ACHN (cell line): ENCODE data around the gene BPNT1.
"Not testable (repeated sequence)": the region's sequence is repeated elsewhere in the genome, so short reads cannot be mapped to it uniquely, and the experiment has no call there.

ENCODE experiments used
- DNase-seq: peaks from one replicate; pipeline ENCODE4 v3.0.0-alpha.2; 2015
- in situ Hi-C: cut with HindIII; loops from 2 replicates; pipeline ENCODE4 v1.10.0; 2017; ENCODE audit warnings: low sequenced_read_pairs, low pct_ligation_motif_present, low pct_unique_long_range_greater_than_20kb

The BPNT1 gene, protein sequence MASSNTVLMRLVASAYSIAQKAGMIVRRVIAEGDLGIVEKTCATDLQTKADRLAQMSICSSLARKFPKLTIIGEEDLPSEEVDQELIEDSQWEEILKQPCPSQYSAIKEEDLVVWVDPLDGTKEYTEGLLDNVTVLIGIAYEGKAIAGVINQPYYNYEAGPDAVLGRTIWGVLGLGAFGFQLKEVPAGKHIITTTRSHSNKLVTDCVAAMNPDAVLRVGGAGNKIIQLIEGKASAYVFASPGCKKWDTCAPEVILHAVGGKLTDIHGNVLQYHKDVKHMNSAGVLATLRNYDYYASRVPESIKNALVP

DNA sequence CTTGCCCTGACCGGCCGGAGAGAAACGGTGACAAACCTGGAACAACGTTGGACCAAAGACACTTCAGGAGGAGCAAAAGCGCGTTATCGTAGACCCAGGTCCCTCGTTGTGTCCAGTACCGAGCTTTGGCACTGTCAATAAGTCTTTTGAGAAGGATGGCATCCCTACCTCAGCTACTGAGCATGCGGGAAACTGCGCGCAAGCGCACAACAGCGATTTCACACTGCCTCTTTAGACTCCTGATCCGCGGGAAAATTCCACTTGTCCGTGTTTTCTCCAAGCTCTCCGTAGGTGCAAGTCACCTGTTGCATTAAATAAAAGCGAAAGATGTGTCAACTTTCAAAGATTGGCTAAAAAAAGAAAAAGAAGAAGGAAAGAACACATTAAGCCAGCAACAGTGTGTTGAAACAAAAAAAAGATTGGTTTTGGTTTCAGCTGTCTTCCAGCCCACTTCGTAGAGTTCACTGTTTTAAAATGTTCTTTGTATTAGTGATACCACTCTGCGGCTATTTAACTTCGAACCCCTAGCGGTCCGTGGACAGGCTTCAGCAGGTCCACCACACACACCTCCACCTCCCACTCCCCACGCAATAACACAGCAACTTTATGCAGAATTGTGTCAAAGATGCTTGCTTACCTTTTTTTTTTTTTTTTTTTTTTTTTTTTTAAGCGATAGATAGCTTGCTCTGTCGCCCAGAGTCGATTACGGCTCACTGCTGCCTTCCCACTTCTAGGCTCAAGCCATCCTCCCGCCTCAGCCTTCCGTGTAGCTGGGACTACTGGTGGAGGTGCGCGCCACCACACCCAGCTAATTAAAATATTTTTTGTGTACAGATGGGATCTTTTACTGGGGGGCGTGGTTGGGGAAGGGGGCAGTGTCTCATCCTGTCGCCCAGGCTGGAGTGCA, at the start of gene BPNT1:
TSS of gene BPNT1 (minus strand) at position 139 of the 907 bp plus-strand sequence. CDS start 9,942 bp downstream, outside the sequence.
- in situ Hi-C loops, result no loop called here
- DNase-seq, result peak; percentile 97

- in situ Hi-C loops, result no loop called here
- no peak for DNase-seq
These were observed 47.6 kb upstream of the BPNT1 start for GRCh38 chr1:220137019-220137786.

- in situ Hi-C loops, result no loop called here
- DNase-seq, result no peak
These were observed 46.2 kb upstream of the BPNT1 start for GRCh38 chr1:220135755-220136154.

DNA sequence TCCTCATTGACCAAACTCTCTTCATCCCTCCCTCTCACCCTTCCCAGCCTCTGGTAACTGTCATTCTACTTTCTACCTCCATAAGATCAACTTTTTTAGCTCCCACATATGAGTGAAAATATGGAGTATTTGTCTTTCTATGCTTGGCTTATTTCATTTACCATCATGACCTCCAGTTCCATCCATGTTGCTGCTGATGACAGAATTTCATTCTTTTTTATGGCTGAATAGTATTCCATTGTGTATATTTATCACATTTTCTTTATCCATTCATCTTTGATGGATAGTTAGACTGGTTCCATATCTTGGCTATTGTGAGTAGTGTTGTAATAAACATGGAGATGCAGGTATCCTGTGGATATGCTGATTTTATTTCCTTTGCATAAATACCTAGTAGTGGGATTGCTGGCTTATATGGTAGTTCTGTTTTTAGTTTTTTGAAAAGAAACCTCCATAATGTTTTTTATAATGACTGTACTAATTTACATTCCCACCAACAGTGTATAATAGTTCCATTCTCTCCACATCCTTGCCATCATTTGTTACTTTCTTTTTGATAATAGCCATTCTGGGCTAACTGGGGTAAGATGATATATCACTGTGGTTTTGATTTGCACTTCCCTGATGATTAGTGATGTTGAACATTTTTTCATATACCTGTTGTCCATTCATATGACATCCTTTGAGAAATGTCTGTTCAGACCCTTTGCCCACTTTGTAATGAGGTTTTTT, 40.1 kb upstream of the BPNT1 start:
- no peak for DNase-seq
- in situ Hi-C loops, result no loop called here

DNA sequence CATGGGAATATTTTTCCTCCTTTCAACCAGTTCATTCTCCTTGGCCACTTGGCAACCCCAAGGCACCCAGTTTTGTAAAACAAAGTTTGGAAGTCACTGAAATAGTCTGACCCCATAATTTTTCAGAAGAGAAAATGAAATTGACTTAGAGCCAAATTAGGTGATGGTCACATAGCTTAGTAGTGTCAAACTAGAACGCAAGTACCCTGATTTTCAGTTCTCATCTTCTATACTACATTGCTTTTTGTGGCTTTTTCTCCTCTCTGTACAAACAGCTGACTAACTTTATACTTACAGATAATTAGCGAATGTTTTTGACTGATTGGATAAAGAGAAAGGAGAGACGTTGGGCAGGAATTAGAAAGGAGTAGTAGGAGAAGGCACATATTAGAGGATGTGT, 37.5 kb upstream of the BPNT1 start:
- DNase-seq, result no peak
- in situ Hi-C loops, result no loop called here

DNA sequence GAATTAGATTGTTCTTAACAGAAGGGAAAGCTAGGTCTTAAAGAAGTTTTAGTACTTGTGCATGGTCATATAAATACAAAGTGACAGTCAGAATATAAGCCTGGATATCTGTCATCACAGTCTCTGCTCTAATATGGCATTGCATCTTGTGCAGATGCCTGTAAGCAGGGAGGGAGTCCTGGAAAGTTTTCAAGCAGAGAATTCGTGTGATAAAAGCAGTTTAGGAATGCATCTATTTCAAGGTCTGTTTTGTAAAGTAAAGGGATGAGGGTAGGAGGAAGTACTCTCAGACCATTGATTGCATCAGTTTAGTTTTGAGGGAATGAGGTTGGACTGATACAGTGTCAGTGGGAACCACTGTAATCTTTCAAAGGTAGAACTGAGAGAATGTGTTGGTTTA, 35.0 kb upstream of the BPNT1 start:
- in situ Hi-C loops, result no loop called here
- no peak for DNase-seq

DNA sequence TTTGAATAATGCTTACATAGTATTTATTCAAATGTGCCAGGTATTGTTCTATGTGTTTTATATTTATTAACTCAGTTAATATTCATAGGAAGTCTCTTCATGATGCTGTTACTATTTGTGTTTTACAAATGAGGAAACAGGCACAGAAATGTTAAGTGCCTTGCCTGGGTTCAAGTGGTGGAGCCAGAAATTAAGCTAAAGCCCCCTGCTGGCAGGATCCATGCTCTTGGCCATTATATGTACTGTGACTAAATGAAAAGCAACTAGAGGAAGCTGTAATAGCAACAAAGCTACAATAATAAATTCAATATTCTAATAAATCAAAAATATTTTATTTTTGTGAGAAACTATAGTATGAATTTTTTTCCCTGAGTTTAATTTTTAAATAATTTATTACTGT, 34.3 kb upstream of the BPNT1 start:
- DNase-seq, result peak; percentile 25
- in situ Hi-C loops, result no loop called here

DNA sequence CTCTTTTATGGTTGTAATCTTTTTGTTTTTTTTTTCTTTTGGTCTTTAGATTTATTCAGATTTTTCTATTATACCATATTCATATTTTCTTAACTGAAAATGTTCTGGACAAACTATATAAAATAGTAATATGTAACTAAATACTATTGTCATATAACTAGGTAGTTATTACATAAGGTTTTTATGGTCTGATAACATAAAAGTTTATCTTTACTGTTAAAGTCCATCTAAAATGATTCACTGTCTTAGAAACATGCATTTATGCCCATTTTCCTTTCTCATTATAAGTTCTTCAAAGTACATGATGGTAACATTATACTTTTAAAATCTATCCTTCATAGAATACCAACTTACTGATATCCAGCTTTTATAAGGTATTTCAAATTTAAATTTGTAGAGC, 33.5 kb upstream of the BPNT1 start:
- DNase-seq, result no peak
- in situ Hi-C loops, result no loop called here

DNA sequence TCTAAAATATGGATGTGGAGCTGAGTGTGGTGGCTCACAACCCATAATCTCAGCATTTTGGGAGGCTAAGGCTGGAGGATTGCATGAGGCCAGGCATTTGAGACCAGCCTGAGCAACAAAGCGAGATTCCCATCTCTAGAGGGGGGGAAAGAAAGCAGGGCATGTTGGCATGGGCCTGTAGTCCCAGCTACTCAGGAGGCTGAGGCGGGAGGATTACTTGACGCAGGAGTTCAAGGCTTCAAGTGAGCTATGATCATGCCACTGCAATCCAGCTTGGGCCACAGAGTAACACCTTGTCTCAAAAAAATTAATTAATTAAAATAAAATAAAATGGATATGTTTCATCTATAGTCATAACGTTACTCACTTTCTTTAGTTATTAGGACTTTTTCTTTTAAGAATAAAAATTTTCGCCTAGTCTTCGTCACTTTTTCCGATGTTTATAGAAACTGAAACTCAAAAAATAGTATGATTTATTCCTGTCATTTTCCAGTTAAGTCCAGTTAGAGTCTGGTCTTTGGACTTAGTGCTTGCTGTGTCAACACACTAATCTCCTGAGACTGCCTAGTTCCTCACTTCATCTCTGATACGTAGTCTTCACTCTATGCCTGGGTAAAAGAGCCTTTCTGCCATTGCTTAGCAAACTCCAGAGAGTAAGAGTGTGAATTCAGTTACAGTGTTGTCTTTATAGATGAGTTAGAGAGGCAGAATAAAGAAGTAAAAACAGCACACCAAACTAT, 32.4 kb upstream of the BPNT1 start:
- DNase-seq, result no peak
- in situ Hi-C loops, result no loop called here

GRCh38 chr1:220119043-220119512, 29.5 kb upstream of the BPNT1 start:
- in situ Hi-C loops, result no loop called here
- no peak for DNase-seq

DNA sequence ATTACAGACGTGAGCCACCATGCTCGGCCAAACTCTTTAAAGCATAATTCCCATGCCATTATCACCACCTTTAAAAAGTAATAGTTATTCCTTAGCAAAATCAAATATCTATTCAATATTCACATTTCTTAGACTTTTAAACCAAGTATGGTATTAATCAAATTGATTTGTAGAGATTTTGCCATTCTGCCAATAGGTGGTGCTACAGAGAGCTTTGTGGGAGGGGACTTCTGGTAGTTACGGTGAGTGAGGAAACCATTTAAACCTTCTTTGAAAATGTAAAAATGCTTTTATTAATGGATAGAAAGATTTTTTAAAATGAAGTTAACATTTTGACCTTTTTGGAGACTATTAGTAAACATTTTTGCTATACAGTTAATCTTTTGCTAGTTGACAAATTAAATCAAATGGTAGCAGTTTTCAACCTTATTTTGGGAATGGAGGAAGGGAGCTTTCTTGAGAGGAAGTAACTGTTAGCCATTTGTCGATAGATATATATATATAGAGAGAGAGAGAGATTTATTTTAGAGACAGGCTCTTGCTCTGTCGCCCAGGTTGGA, 23.6 kb upstream of the BPNT1 start:
- peak; percentile 56 for DNase-seq
- in situ Hi-C loops, result no loop called here

GRCh38 chr1:220112600-220112999, 23.0 kb upstream of the BPNT1 start:
- in situ Hi-C loops, DNase-seq: not testable (repeated sequence)

- in situ Hi-C loops, result not testable (repeated sequence)
These were observed 20.9 kb upstream of the BPNT1 start for GRCh38 chr1:220110473-220110872.

DNA sequence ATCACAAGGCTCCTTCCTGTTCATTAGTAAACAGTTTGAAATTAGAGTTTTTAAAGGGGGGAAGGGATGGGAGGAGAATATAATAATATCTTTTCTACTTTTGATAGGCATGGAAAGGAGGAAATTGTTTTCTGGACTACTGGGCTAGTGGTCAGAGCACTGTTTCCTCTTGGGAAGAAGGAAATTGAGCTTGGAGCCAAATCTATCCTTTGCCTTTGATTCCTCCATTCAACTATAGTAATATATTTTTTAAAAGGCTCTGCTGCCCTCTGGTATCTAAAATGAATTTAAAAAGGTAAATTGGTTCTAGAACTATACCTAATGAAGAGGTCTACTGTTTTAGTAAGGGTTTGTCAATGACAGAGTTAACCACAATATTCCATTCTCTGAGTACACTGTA, 10.2 kb upstream of the BPNT1 start:
- in situ Hi-C loops, result no loop called here
- DNase-seq, result no peak

More at GRCh38 chr1:220110473-220110872, 20.9 kb upstream of the BPNT1 start:
- DNase-seq, result not testable (repeated sequence)

- in situ Hi-C loops, result no loop called here
These were observed 4.7 kb upstream of the BPNT1 start, which contains the start of gene IARS2 for GRCh38 chr1:220094016-220094911. IARS2 (plus strand) TSS chr1:220094132; CDS start chr1:220094217, 85 bp downstream.

GRCh38 chr1:220093361-220094015, 3.9 kb upstream of the BPNT1 start:
- in situ Hi-C loops, result no loop called here
- no peak for DNase-seq

More at GRCh38 chr1:220094016-220094911, 4.7 kb upstream of the BPNT1 start, which contains the start of gene IARS2:
- peak; percentile 91 for DNase-seq
